ENCODE data around the gene PAN3.
"Not testable (repeated sequence)": the region's sequence is repeated elsewhere in the genome, so short reads cannot be mapped to it uniquely, and the experiment has no call there.

Gene PAN3

GRCh38 chr13:28138756-28139470 lies 568 bp downstream of the PAN3 start:
- DNase-seq = peak; percentile 90

- DNase-seq = no peak
These were observed 2.2 kb downstream of the PAN3 start for GRCh38 chr13:28140433-28141125.

- not testable (repeated sequence) for DNase-seq
These were observed 3.2 kb downstream of the PAN3 start for GRCh38 chr13:28141542-28141941.

GRCh38 chr13:28145049-28145448 lies 6.7 kb downstream of the PAN3 start:
- no peak for DNase-seq

- no peak for DNase-seq
These were observed 9.2 kb downstream of the PAN3 start for GRCh38 chr13:28147495-28147894.

GRCh38 chr13:28159057-28159456 lies 20.7 kb downstream of the PAN3 start:
- DNase-seq = no peak

- DNase-seq = no peak
These were observed 23.0 kb downstream of the PAN3 start for GRCh38 chr13:28161370-28161769.

- no peak for DNase-seq
These were observed 25.2 kb downstream of the PAN3 start for GRCh38 chr13:28163587-28163986.

- DNase-seq = no peak
These were observed 27.9 kb downstream of the PAN3 start for GRCh38 chr13:28166257-28166656.

GRCh38 chr13:28171266-28171665 lies 32.9 kb downstream of the PAN3 start:
- no peak for DNase-seq

- no peak for DNase-seq
These were observed 34.6 kb downstream of the PAN3 start for GRCh38 chr13:28172947-28173346.

GRCh38 chr13:28173793-28174192 lies 35.4 kb downstream of the PAN3 start:
- no peak for DNase-seq

- DNase-seq = no peak
These were observed 39.0 kb downstream of the PAN3 start for GRCh38 chr13:28177327-28177726.

GRCh38 chr13:28177877-28178276 lies 39.5 kb downstream of the PAN3 start:
- DNase-seq = no peak

- no peak for DNase-seq
These were observed 41.6 kb downstream of the PAN3 start for GRCh38 chr13:28179974-28180373.

GRCh38 chr13:28181413-28181812 lies 43.1 kb downstream of the PAN3 start:
- no peak for DNase-seq

- DNase-seq = no peak
These were observed 46.9 kb downstream of the PAN3 start for GRCh38 chr13:28185256-28185655.

- no peak for DNase-seq
These were observed 60.7 kb downstream of the PAN3 start for GRCh38 chr13:28199089-28199488.

GRCh38 chr13:28204043-28204442 lies 65.7 kb downstream of the PAN3 start:
- DNase-seq = no peak

GRCh38 chr13:28204690-28205443 lies 66.5 kb downstream of the PAN3 start:
- no peak for DNase-seq

GRCh38 chr13:28218679-28219078 lies 80.3 kb downstream of the PAN3 start:
- DNase-seq = no peak

GRCh38 chr13:28219408-28220099 lies 81.2 kb downstream of the PAN3 start:
- no peak for DNase-seq

GRCh38 chr13:28220166-28220565 lies 81.8 kb downstream of the PAN3 start:
- DNase-seq = no peak
